Subcutaneous adipose tissue (tissue), 4 donors: ENCODE data around the gene NDUFS7. TPM values are rescaled to one million over a fixed set of nuclear protein-coding genes. Genes with fewer than 3 reads are reported as not detected.

Source experiments
- total RNA-seq, 4 donors: library from RNA; depleted of rRNA; stranded (reverse); fragments of >200 nt; gene quantifications; one replicate each; pipeline ENCODE4 v1.1.0, GENCODE V29; 2016
- TF ChIP-seq, protein P1 (sequence below): fragments of 450-650 bp; IDR thresholded peaks from one replicate; pipeline ENCODE4 v1.5.1; 2016; ENCODE audit warnings: low read depth, mild to moderate bottlenecking, control low read depth, antibody characterized with exemption, moderate library complexity

NDUFS7 gene
- total RNA-seq, 4 donors from 2014 or later = 38.5 to 105 (median 95.6) TPM

DNA sequence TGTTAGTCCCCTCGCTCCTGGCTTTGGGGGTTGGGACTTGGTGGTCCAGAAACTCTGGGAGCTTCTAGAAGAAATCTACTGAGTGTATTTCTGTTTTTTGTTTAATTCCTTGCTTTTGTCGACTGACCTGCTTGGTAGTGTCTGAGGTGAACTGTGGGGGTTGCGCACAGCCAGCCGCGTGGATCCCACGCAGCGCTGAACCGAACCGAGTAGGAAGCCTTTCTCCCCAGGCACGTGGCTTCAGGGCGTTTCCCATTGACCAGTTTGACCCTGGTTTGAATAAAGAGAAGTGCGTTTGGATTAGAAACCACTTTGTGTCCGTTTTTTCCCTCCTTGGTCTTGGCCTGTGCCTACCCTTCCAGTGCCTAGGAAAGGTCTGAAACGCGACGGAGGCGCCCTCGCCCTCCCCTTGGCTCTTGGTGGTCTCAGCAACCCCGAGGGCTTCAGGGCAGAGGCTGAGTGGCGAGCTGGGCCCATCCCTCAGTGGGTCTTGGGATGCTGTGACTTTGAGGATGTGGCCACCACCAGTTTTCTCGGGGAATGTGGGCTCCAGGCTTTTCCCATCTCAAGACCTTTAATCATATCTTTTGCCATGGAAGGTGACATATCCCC is 51.8 kb downstream of the NDUFS7 start:
- TF ChIP-seq, protein P1, sequence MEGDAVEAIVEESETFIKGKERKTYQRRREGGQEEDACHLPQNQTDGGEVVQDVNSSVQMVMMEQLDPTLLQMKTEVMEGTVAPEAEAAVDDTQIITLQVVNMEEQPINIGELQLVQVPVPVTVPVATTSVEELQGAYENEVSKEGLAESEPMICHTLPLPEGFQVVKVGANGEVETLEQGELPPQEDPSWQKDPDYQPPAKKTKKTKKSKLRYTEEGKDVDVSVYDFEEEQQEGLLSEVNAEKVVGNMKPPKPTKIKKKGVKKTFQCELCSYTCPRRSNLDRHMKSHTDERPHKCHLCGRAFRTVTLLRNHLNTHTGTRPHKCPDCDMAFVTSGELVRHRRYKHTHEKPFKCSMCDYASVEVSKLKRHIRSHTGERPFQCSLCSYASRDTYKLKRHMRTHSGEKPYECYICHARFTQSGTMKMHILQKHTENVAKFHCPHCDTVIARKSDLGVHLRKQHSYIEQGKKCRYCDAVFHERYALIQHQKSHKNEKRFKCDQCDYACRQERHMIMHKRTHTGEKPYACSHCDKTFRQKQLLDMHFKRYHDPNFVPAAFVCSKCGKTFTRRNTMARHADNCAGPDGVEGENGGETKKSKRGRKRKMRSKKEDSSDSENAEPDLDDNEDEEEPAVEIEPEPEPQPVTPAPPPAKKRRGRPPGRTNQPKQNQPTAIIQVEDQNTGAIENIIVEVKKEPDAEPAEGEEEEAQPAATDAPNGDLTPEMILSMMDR = no peak

DNA sequence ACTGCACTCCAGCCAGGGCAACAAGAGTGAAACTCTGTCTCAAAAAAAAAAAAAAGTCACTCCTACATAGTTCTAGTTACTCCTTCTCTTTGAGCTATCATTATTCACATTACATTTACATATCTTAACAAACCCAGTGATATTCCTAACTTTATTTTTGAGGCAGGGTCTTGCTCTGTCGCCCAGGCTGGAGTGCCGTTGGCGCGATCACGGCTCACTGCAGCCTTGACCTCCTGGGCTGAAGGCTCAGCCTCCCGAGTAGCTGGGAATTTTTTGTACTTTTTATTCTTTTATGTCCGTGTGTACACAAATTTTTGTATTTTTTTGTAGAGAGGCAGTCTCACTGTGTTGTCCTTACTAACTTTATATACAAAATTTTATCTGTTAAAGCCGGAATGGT is 53.9 kb downstream of the NDUFS7 start:
- TF ChIP-seq, protein P1 = no peak

DNA sequence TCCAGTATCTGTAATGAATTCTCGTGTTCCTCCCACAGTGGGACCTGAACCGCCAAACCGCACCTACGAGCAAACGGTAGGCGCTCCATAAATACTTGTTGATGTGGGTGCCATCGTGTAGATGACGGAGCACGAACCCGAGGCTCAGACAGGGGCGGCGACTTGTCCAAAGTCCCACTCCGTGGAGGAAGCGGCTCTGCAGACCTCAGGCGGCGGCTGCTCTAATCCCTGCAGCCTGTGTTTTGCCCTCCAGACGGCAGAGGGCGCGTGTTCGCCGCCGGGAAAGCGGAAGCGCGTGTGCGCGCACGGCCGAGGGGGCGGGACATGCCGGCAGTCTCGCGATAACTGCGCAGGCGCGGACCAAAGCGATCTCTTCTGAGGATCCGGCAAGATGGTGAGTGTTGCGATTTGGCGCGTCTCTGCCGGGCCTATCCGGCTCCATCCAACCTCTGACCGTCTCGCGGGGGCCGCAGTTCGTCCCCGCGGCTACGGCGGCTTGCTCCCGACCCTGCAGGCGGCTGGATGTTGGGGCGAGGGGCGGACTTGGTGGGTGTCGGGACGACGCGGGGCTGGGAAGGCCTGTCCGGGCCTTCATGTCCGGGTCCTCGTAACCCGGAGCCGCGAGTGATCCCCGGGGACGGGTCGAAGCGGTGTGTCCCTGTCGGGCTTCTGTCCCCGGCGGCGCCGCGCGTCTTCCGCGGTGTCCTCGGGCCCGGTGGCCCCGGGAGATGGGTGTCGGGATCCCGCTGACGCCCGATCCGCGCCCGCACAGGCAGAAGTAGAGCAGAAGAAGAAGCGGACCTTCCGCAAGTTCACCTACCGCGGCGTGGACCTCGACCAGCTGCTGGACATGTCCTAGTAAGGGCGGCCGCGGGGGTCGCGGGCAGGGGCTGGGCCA is 54.6 kb downstream of the NDUFS7 start, which contains the start of gene RPS15:
TSS of gene RPS15 (plus strand) at position 362 of the 898 bp plus-strand sequence. CDS start at position 392, 30 bp downstream.
- TF ChIP-seq, protein P1 = no peak

DNA sequence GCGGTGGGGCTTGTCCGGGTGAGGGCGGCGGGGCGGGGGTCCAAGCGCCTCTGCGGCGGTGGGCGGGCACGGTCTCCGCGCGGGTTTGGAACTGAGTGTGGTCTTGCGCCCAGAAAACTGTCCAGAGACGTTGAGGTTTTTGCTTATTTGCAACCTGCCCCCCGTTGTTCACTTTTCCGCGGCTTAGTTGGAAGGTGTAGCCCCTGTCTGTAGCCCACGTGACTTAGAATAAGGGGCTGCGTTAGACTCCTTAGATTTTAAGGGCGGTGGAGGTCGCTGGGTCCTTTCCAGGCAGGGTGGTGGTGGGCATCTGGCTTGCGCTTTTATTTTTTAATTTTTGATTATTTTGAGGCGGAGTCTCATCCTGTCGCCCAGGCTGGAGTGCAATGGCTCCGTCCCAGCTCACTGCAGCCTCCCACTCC is 55.2 kb downstream of the NDUFS7 start:
- TF ChIP-seq, protein P1 = no peak

DNA sequence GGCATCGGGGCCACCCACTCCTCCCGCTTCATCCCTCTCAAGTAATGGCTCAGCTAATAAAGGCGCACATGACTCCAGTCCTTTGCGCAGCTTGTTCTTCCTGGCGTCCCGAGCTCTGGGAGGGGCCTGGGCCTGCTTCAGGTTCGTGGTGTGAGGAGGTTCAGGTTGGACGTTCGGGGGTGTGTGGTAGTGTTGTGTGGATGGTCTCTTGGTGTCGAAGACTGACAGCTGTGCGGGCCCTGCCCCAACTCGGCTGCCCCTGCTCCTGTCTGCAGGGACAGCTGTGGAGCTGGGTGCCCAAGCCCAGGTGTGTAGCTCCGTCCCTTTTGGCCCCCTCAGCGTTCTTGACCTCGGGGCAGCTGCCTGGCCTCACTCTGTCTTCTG is 56.7 kb downstream of the NDUFS7 start:
- TF ChIP-seq, protein P1 = no peak

DNA sequence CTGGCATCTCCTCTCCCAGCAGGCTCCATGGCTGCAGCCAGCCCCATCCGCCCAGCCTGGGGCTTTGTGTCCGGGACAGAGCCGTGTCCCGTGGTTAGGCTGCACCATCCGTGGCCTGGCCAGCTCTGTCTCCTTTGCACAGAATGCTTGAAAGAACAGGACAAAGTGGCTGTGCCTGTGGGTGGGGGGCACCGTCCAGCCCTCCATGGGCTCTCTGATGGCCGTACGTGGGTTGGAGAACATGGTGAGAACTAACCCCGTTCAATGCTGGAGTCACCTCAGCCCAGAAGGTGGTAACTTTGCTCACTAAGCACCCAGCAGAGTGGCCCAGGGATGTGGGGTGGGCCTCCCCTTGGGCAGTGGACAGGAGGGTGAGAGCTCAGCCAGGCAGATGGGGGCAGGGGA is 57.3 kb downstream of the NDUFS7 start:
- TF ChIP-seq, protein P1 = no peak
